GM04503 (cell line): ENCODE results near the gene GALNT12.

Experiments used
- DNase-seq: peaks from one replicate; pipeline ENCODE4 v3.0.0-alpha.2; 2012; ENCODE audit warnings: low read depth

Gene GALNT12

DNA sequence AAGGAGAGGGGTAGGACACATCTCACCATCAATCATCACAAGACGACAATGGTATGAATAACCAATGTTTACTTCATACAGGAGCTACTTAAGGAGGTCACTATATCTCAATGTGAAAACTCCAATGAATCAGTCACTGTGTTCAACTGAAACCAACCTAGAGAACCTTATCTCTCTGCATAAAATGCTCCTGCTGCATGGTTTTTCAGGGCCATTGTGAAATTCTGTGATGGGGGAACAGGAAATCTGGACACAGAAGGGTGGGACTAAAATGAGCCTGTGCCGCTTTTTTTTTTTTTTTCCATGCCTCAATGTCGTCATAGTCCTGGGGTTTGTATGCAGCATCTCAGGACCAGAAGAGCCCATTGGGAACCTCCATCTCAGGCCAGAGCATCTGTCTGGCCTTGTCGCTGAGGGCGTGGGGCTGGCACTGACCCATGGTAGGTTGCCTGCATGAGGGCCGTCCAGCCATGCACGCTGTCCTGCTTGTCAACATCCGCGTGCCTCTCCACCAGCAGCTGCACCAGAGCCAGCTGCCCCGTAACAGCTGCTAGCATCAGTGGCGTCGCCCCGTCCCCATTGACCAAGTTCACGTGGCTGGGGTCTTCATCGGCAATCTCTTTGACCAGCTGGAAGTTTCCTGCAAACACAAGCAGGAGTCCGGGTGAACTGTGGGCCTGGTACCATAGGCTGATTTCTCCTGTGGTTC is 23.8 kb upstream of the GALNT12 start:
- no peak for DNase-seq

DNA sequence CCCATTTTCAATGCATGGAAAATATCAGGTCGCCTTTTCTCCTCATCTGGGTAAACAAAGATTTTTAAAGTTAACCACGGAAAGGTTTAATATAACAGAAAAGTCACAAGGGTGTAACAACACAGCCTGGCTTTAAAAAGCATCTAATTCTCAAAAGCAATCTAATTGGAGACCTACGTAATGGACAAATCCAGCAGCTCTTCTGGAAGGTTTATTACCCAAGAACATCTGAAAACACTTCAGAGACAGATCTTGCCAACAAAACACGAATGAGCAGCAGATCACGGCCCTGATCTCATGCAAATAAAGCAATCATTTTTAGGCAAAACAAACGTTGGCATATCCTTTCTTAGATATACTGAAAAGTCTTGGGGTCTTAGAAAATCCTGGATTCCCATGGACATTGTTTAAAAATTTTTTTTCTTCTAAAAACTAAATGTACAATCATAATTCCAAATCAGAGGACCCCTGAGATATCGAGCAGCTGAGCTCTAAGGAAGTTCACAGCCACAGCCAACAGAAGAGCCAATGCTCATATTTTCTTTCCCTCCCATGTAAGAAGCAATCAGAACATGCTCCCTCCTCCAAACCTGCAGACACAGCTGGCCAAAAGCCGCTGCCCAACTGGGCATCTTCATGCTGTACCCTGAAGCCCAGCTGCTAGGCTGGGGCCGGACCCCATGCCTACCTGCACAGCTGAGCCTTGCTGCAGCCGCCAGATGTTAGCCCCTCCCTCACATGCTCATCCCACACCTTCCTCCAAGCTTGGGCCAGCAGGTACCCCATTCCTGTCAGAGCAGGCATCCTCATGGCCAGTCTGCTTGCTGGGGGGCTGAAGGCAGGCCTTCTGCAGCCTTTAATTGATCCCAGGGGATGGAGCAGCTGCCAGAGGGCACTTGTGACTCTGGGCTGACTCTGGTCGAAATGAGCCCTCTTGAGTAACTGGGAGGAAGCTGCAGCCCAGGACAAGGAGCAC is 22.4 kb upstream of the GALNT12 start:
- DNase-seq: no peak

DNA sequence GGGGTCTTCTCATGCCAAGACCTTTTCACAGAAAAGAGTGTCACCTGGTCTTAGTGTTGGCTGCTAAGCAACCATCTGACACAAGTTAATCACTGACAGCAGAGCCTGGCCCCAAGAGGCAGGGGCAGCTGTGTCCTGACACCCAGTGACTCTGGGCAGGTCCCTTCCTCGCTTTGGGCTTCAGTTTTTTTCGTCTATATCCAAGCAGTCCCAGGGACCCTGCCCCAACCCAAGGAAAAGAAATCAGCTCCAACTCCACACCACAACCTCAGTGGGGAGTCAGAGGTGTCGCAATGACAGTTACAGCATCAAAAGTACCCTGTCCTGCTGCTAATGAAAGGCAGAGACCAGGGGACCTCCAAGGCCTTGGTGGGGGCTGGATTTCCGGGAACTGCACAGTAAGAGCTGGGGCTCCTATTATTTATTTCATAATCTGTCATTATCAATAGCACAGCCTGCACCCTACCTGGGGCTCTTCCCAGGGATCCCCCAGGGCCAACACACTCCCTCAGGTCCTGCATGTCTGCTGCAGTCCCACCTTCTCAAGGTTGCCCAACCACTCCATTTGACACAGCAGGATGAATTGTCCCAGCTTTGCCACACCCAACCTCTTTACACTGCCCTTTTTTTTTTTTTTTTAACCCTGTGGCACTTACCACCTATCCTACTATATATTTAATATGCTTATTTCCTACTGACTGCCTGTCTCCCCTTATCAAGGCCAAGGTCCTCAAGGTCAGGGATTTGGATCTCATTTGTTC is 20.5 kb upstream of the GALNT12 start:
- DNase-seq: no peak

DNA sequence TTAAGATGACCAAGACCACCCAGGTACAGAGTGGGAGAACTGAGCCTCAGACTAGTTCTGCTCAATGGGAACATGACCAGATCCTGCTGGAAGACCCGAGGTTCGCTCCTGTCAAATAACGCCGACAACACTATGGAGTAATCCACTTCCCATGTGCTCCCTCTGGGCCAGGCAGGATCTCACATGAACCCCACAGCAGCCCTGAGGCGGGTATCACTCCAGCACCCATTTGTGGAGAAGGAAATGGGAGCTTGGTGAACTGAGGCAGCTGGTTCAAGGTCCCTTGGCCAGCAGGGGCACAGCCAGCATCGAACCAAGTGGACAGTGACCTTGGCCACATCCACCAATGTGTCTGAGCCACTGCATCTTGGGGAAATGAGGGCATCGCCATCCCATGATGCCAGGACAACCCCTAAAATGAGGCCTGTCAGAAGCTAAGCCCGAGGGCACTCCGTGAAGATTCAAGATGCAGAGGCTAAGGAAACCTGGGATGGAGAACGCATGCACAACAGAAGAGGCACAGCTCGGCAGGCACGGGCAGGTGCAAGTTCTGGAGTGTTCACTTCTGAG is 19.6 kb upstream of the GALNT12 start:
- no peak for DNase-seq

DNA sequence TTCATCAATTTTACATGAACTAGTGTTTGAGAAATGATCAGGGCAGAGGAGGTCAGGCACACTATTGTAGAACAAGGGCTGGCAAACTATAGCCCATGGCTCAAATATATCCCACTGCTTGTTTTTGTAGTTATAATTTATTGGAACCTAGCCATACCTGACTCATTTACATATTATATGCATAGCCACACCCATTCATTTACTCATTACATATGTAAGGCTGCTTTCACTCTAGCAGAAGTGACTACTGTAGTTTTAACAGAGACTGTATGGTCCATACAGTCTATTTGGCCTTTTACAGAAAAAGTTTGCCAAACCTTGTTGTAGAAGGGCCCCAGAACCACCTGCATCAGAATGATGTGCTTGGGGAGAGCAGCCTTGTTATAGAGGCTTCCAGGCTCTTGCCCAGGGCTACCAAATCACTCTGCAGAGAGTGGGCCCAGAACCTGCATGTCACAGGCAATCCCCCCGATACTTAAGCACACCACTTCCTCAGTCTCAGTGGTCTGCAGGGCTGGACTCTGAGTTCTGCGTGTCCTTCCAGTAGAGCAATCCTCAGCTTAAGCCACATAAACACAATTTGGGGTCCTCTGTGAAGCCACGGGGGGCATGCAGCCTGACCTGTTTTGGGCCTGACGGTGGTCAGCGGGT is 17.9 kb upstream of the GALNT12 start:
- no peak for DNase-seq

DNA sequence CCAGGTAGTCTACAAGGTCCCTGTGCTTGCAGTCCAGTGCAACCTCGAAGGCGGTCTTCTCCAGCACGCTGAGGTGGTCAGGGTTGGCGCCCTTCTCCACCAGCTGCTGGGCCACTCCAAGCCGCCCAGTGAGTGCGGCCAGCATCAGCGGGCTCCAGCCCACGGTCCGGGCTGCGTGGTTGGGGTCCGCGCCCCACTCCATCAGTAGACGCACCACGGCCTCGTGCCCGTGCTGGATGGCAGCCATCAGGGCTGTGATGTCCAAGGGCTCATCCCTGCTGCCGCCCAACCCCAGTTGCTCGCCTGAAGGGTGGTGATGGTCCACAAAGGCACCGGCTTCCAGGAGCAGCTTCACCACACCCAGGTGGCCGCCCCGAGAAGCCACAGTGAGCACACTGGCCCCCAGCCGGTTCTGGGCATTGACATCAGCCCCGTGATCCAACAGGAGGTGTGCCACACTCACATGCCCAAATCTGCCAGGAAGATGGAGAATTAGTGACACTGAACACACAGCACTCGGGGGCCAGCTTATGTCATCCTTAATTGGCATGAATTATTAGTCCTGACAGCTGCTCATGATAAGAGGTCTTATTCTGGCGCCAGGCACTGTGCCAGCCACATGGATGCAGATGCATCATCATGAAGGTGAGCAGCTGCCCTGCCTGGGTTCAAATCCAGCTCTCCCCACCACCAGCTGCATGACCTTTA is 17.2 kb upstream of the GALNT12 start:
- DNase-seq: no peak

DNA sequence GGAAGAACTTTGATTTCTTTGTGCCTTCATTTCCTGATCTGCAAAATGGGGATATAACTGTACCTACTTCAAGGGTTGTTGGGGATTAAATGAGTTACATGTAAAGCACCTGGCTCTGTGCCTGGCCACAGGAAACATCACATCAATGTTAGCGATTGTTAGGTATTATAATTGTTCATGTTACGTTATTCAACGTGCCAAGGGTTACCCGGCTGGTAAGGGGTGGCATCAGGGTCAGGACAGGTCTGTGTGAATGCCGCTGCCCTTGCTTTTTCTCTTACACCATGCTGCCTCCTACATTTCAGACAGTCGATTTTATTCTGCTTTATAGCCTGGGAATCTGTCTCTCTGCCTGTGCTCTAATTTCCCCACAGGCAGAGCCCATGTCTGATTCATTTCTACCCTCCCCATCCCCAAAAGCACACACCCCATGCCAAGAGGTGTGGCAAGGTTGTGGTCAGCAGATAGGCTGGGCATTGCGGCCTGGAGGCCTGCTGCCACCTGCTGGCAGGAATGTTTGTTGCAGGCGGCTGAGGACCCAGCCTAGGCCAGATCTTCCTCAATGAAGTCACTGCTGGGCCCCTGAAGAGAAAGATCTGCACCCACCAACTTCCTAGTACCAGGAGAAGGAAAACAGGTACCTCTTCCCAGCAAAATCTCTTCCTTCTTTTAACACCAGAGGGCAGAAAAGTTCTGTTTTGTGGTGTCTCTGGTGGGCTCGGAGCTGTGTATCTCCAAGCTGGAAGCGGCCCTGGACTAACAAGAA is 16.4 kb upstream of the GALNT12 start:
- DNase-seq: peak; percentile 93

DNA sequence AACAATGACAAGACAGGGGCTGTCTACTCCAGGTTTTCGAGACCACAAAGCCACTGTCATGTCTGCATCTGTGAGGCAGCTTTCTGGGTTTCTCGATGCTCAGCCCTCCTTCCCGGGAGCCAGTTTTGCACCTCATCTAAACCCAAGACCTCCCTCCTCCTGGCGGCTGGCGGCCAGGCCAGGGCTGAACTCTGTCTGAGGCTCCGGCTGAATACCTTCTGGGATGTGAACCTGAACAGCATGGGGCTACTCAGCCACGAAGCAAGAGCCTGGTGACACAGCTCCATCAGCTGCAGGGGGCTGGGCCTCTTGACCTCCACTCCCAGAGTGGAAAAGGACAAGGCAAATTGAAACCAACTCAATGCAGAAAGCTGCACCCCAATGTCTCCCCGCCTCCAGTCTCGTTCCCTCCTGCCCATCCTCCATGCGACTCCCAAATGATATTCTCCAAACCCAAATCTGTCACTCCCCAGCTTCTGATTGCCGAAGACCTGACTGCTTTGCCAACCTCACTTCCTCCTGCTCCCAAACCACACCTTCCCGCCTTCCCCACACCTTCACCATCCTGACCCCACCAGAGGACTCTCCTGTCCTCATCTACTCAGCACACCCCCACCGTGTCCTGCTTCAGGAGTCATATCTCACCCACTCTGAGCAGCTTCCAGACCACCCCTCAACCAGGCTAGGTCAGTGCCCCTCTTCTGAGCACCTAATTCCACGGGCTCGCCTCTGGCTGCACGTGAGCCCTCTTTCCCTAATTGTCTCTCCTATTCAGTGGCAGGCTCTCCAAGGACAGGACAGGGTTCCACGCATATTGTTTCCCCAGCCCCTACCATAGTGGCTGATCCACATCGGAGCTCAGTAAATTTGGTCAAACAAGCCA is 15.6 kb upstream of the GALNT12 start:
- DNase-seq: no peak

DNA sequence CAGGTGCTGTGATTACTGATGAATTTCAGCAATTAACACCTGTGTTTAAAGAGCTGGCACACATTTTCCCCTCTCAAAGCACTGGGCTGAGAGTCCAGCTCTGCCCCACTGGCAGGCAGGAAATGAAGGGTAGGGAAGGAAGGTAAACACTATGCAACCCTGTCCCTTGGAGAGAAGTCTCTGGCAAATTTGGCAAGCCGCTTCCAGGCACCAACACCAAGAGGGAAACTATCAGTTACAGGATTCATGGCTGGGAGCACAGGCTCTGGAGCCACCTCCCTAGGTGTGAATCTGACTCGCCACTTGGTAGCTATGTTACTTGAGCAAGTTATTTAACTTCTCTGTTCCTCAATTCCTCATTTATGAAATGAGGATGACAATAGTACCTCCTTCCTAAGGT is 14.4 kb upstream of the GALNT12 start:
- no peak for DNase-seq

DNA sequence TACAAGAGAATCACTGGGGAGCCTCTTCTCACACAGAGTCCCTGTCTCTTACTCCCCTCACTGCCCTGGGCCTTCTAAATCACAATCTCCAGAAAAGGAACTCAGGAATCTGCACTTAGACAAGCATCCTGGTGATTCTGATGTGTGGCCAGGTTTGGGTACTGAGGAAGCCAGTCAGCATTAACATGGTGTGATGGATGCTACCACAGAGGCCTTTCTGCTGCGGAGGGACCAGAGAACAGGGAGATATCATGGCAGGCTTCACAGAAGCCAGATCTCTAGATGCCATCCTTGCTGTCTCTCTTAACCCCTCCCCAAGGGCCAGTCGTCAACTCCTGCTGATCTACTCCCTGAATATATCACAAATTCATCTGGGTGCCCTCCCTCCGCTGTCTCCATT is 12.7 kb upstream of the GALNT12 start:
- DNase-seq: no peak

DNA sequence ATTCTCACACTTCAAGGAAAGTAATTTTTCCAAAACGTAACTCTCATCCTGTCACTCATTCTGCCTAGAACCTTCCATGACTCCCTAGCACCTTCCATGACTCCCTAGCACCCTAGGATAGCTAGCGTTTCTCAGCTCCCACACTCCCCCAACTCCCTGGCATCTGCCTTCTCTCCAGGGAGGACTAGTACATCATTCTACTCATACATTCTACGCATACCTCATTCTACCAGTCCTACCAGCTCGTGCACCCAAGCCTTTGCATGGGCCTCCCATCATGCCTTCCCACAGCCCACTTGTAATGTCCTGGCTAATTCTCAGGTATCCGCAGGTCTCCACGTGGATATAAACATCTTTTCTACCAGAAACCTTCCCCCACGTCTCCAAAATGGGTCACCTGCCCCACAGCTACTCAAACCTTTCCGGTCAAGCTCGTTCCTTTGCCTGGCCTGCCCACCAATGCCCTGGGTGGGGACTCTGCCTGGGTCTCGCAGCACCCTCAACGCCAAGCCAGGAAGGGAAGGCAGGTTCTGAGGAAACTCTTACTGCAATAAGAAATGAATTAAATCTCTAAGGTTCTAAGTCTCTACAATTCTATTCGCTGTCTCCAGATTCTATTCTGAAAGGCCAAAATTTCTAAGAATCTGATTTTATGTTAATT is 12.0 kb upstream of the GALNT12 start:
- no peak for DNase-seq

DNA sequence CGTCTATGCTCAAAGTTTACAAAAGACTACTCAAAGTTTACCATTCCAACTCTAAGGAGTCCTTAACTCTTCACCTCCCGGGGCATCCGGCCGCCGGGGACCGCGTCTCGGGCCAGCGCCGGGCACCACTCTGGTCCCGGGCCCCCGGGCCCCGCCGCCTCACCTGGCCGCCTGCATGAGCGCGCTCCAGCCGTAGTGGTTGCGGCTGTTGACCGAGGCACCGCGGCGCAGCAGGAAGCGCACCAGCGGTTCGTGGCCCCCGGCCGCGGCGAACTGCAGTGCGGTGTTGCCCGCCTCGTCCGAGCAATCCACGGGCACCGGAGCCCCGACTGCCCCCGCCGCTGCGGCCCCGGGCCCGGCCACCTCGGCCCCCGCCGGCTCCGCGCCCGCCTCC is 11.5 kb upstream of the GALNT12 start:
- DNase-seq: no peak

DNA sequence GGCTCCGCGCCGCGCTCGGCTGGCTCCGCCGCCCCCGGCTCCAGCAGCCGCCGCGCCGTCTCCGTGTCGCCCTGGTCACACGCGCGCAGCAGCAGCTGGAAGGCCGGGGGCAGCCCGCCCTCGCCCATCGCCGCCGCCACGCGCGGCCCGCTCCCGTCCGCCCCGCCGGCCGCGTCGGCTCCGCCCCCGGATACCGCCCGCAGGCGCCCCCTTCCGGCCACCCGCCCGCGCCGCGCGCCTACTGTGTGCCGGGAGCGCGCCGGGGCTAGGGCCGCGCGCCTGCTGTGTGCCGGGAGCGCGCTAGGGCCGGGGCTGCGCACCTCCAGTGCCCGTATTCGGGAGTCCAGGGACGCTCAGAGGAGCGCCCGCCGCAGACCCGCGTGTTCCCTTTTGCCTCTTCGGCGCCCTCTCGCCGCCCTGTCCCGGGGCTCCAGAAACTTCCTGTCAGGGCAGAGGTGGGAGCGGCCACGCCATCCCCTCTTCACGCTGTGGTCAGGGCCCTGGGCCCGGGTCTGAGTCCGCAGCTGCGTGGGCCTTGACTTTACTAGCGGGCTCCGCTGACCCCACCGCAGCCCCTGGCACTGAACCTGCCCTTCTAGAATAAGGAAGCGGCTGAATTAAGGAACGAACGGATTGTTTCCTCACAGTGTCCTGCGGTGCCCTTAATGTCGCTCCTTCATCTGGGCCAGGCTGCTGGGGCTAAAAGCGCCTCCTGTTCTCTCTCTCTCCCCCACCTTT is 10.9 kb upstream of the GALNT12 start, which contains the start of gene ANKS6:
Gene ANKS6 (minus strand): TSS at position 192 of the 738 bp plus-strand sequence. CDS start 64 bp downstream, at position 128.
- no peak for DNase-seq

DNA sequence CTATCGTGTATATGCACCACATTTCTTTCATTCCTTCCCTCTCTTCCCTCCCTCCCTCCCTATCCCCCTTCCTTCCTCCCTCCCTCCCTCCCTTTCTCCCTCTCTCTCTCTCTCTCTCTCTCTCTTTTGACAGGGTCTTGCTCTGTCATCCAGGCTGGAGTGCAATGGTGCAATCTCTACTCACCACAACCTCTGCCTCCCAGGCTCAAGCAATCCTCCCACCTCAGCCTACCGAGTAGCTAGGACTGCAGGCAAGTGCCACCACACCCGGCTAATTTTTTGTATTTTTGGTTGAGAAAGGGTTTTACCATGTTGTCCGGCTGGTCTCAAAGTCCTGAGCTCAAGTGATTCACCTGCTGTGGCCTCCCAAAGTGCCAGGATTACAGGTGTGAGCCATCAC is 10.0 kb upstream of the GALNT12 start:
- DNase-seq: no peak

DNA sequence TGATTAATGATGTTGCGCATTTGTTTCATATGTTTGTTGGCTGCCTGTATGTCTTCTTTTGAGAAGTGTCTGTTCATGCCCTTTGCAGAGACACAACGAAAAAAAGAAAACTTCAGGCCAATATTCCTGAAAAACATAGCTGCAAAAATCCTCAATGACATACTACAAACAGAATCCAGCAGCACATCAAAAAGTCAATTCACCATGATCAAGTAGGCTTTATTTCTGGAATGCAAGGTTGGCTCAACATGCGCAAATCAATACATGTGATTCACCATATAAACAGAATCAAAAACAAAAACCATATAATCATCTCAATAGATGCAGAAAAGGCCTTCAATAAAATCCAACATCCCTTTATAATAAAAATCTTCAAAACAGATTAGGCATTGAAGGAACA is 9.2 kb upstream of the GALNT12 start:
- DNase-seq: no peak

DNA sequence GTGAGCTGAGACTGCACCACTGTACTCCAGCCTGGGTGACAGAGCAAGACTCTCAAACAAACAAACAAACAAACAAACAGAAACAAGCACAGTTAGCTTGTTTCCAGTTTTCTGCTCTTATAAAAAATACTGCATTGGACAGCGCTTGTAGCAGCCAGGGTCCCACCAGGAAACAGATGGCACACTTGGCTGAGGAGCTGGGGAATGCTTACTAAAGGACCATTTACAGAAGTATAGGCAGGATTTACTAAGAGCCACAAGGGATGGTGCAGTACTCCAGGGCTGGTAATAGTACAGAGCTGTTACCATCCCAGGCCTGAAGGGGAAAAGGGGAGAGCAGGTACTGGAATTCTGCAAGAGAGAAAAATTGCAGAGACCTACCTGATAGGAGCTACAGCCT is 5.9 kb upstream of the GALNT12 start:
- DNase-seq: no peak

DNA sequence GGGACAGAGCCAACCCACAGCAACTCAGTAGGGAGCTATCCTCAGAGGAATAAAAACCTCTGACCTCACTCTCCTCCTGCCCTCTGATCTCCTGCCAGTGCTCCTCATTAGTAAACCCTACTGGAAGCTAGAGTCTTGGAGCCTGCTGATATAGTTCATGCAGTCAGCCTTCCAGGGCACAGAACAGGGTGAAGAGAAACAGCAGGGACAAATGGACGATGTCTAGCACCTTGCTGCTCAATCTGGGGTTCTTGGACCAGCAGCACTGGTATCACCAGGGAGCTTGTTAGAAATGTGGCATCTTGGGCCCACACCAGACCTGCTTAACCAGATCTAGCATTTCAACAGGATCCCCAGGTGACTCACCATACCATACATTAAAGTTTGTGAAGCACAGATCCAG is 5.5 kb upstream of the GALNT12 start:
- peak; percentile 15 for DNase-seq

DNA sequence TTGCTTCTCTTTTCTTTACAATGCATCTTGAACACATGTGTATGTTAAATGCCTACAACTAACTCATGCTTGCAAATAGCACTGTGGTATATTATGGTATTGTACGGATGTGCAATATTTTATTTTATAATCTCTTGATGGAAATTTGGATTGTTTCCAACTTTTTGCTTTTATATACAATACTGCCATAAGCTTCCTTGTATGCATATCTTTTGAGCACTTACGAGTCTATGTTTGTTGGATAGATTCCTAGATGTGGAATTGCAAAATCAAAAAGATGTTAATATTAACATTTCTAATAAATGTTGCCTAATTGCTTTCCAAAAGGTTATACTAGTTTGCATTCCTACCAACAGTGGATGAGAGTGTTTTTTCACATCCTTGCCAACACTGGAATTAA is 3.4 kb upstream of the GALNT12 start:
- no peak for DNase-seq
